ENCODE data around the gene MRGPRG. TPM values are rescaled to one million over a fixed set of nuclear protein-coding genes. Genes with fewer than 3 reads are reported as not detected.

Gene MRGPRG
- total RNA-seq, 1 experiment from 2014 or later: not detected

DNA sequence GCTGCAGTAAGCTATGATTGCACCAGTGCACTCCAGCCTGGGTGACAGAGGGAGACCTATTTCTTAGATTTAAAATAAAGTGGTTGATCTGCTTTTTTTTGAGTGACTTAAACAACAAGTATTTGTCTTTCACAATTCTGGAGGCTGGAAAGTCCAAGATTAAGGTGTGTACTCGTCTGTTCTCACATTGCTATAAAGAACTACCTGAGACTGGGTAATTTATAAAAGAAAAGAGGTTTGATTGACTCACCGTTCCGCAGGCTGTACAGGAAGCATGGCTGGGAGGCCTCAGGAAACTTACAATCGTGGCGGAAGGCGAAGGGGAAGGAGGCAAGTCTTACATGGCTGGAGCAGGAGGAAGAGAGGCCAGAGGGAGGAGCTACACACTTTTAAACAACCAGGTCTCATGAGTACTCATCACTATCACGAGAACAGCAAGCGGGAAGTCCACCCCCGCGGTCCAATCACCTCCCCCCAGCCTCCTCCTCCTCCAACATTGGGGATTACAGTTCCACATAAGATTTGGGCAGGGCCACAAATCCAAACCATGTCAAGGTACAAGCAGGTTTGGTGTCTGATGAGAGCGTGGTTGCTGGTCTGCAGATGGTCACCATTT lies 33.8 kb downstream of the MRGPRG start:
- BruUV-seq (replicated peaks): no TSS peak
- intact Hi-C loops (cut with micrococcal nuclease; ENCODE audit: unreplicated experiment): no loop called here
- DNase-seq (ENCODE audit: low spot score): no peak
- H3K36me3 ChIP-seq (ENCODE audit: insufficient read depth, low read length, poor library complexity, severe bottlenecking): no peaks in the 10 kb centered on the region
- ChIA-PET POLR2A (ENCODE audit: low non-redundant PET) (no interaction called here), CTCF (no interaction called here)
- H3K27ac ChIP-seq (ENCODE audit: low read depth, low read length, poor library complexity, severe bottlenecking): no peak overlapping the region
- H3K27me3 ChIP-seq (replicated peaks; ENCODE audit: insufficient read depth, low read depth, low read length, poor library complexity): no peaks in the 10 kb centered on the region
- no peaks in the 10 kb centered on the region for H3K9me3 ChIP-seq (ENCODE audit: low read depth, low read length, poor library complexity, severe bottlenecking)
- H3K4me1 ChIP-seq (ENCODE audit: insufficient read depth, low read length, poor library complexity, severe bottlenecking): no peaks in the 10 kb centered on the region
- no peak for TF ChIP-seq EZH2 (IDR thresholded peaks at IDR 0.05; ENCODE audit: borderline replicate concordance, low read depth, low read length, poor library complexity, severe bottlenecking)
- TF ChIP-seq, protein P1, sequence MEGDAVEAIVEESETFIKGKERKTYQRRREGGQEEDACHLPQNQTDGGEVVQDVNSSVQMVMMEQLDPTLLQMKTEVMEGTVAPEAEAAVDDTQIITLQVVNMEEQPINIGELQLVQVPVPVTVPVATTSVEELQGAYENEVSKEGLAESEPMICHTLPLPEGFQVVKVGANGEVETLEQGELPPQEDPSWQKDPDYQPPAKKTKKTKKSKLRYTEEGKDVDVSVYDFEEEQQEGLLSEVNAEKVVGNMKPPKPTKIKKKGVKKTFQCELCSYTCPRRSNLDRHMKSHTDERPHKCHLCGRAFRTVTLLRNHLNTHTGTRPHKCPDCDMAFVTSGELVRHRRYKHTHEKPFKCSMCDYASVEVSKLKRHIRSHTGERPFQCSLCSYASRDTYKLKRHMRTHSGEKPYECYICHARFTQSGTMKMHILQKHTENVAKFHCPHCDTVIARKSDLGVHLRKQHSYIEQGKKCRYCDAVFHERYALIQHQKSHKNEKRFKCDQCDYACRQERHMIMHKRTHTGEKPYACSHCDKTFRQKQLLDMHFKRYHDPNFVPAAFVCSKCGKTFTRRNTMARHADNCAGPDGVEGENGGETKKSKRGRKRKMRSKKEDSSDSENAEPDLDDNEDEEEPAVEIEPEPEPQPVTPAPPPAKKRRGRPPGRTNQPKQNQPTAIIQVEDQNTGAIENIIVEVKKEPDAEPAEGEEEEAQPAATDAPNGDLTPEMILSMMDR (conservative IDR thresholded peaks at IDR 0.05; ENCODE audit: low read depth, low read length): no peak
- H3K4me3 ChIP-seq (ENCODE audit: low read depth, low read length, poor library complexity, severe bottlenecking): no peak overlapping the region

DNA sequence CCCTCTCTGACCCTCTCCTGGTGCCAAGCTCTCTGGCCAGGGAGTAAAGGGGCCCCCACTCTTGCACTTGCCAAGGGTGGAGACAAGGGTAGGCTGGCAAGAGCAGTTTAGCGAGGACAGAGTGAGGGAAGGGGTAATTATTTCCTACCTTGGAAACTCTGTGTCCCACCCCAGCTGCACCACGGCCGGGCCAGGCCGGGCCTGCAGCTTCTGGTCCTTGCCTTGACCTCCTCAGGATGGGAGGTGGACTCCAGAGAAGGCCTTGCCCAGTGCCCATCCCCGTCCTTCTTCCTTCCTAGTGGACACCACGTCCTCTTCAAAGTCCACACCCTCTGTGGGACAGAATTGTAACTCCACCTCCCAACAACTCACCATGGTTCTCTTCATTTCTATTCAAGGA lies 35.1 kb downstream of the MRGPRG start:
- POLR2A ChIA-PET (ENCODE audit: low non-redundant PET): no interaction called here
- no TSS peak for BruUV-seq (replicated peaks)
- no peak for TF ChIP-seq EZH2 (IDR thresholded peaks at IDR 0.05; ENCODE audit: borderline replicate concordance, low read depth, low read length, poor library complexity, severe bottlenecking)
- TF ChIP-seq, protein P1 (conservative IDR thresholded peaks at IDR 0.05; ENCODE audit: low read depth, low read length): no peak

DNA sequence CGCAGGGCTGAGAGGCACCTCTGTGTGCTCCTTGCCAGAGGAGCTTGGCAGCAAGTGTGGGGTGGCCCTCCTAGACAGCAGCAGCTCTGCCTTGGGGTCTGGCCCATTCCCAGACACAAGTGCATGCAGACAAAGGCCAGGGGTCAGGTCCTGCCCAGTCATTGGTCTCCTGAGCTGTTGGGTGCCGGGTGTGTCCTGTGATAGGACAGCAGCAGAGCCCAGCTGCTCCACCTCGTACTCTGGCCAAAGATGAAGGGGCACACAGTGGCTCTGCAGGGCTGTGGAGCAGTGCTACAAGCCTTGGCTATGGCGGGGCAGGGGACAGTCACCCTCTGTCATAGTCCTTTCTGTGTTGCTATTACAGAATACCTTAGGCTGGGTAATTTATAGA lies 36.2 kb downstream of the MRGPRG start:
- H3K4me3 ChIP-seq (ENCODE audit: low read depth, low read length, poor library complexity, severe bottlenecking): no peak overlapping the region
- no peaks in the 10 kb centered on the region for H3K36me3 ChIP-seq (ENCODE audit: insufficient read depth, low read length, poor library complexity, severe bottlenecking)
- ChIA-PET CTCF (no interaction called here), POLR2A (ENCODE audit: low non-redundant PET) (no interaction called here)
- TF ChIP-seq EZH2 (IDR thresholded peaks at IDR 0.05; ENCODE audit: borderline replicate concordance, low read depth, low read length, poor library complexity, severe bottlenecking): no peak
- TF ChIP-seq, protein P1 (conservative IDR thresholded peaks at IDR 0.05; ENCODE audit: low read depth, low read length): no peak
- intact Hi-C loops (cut with micrococcal nuclease; ENCODE audit: unreplicated experiment): no loop called here
- no TSS peak for BruUV-seq (replicated peaks)
- no peak for DNase-seq (ENCODE audit: low spot score)
- H3K27me3 ChIP-seq (replicated peaks; ENCODE audit: insufficient read depth, low read depth, low read length, poor library complexity): no peaks in the 10 kb centered on the region
- no peaks in the 10 kb centered on the region for H3K4me1 ChIP-seq (ENCODE audit: insufficient read depth, low read length, poor library complexity, severe bottlenecking)
- H3K9me3 ChIP-seq (ENCODE audit: low read depth, low read length, poor library complexity, severe bottlenecking): no peaks in the 10 kb centered on the region
- no peak overlapping the region for H3K27ac ChIP-seq (ENCODE audit: low read depth, low read length, poor library complexity, severe bottlenecking)

More for the DNA sequence above, 35.1 kb downstream of the MRGPRG start:
- H3K27ac ChIP-seq (ENCODE audit: low read depth, low read length, poor library complexity, severe bottlenecking): no peak overlapping the region
- H3K36me3 ChIP-seq (ENCODE audit: insufficient read depth, low read length, poor library complexity, severe bottlenecking): no peaks in the 10 kb centered on the region
- no peaks in the 10 kb centered on the region for H3K27me3 ChIP-seq (replicated peaks; ENCODE audit: insufficient read depth, low read depth, low read length, poor library complexity)
- no peak overlapping the region for H3K4me3 ChIP-seq (ENCODE audit: low read depth, low read length, poor library complexity, severe bottlenecking)
- H3K9me3 ChIP-seq (ENCODE audit: low read depth, low read length, poor library complexity, severe bottlenecking): no peaks in the 10 kb centered on the region
- H3K4me1 ChIP-seq (ENCODE audit: insufficient read depth, low read length, poor library complexity, severe bottlenecking): no peaks in the 10 kb centered on the region
- intact Hi-C loops (cut with micrococcal nuclease; ENCODE audit: unreplicated experiment): no loop called here
- CTCF ChIA-PET: no interaction called here
- DNase-seq (ENCODE audit: low spot score): no peak
